RWPE2 (cell line): Measurements from ENCODE around the gene ATP10A.

Experiments used
- ATAC-seq: fragments of 200-7000 bp; cut with Tn5 transposase; 3 replicates; pipeline ENCODE4 v1.9.1; 2021; ENCODE audit warnings: low read depth
- DNase-seq: peaks from one replicate; pipeline ENCODE4 v3.0.0-alpha.2; 2020; ENCODE audit warnings: low spot score
- H3K27ac ChIP-seq: fragments of 450-650 bp; 2 replicates; pipeline ENCODE4 v1.5.1; 2017; ENCODE audit warnings: mild to moderate bottlenecking; ENCODE audit not compliant: poor library complexity, severe bottlenecking
- H3K27me3 ChIP-seq: fragments of 250-450 bp; sonication (Bioruptor Pico); 2 replicates; pipeline ENCODE4 v1.5.1; 2021; ENCODE audit warnings: mild to moderate bottlenecking, moderate library complexity; ENCODE audit not compliant: insufficient read depth, poor library complexity, severe bottlenecking
- H3K36me3 ChIP-seq: fragments of 250-450 bp; sonication (Bioruptor Pico); 2 replicates; pipeline ENCODE4 v1.5.1; 2020; ENCODE audit warnings: low read depth, mild to moderate bottlenecking, moderate library complexity
- H3K4me1 ChIP-seq: fragments of 250-450 bp; sonication (Bioruptor Pico); 2 replicates; pipeline ENCODE4 v1.5.1; 2021; ENCODE audit warnings: mild to moderate bottlenecking, moderate library complexity; ENCODE audit not compliant: insufficient read depth, poor library complexity, severe bottlenecking
- H3K4me3 ChIP-seq: fragments of 250-450 bp; sonication (Bioruptor Pico); 2 replicates; pipeline ENCODE4 v1.5.1; 2021; ENCODE audit warnings: mild to moderate bottlenecking, moderate library complexity; ENCODE audit not compliant: severe bottlenecking
- H3K9me3 ChIP-seq: fragments of 250-450 bp; sonication (Bioruptor Pico); 2 replicates; pipeline ENCODE4 v1.5.1; 2021; ENCODE audit warnings: mild to moderate bottlenecking, moderate library complexity; ENCODE audit not compliant: severe bottlenecking
- TF ChIP-seq, protein P1 (sequence below): fragments of 450-650 bp; IDR thresholded peaks from one replicate; pipeline ENCODE4 v1.5.1; 2017; ENCODE audit warnings: mild to moderate bottlenecking, moderate library complexity; ENCODE audit not compliant: poor library complexity, severe bottlenecking

ATP10A gene

GRCh38 chr15:25863111-25863967, at the start of gene ATP10A:
Gene ATP10A, minus strand, starts transcription at chr15:25863327. Its CDS starts 231 bp downstream, at chr15:25863096.
- Histone ChIP-seq H3K4me1 (no peaks in the 10 kb centered on the region), H3K27me3 (no peaks in the 10 kb centered on the region), H3K36me3 (no peaks in the 10 kb centered on the region), H3K4me3 (peak within 1 kb of the TSS; percentile 60), H3K9me3 (no peaks in the 10 kb centered on the region), H3K27ac (peak within 1 kb of the TSS; percentile 20)
- TF ChIP-seq, protein P1, sequence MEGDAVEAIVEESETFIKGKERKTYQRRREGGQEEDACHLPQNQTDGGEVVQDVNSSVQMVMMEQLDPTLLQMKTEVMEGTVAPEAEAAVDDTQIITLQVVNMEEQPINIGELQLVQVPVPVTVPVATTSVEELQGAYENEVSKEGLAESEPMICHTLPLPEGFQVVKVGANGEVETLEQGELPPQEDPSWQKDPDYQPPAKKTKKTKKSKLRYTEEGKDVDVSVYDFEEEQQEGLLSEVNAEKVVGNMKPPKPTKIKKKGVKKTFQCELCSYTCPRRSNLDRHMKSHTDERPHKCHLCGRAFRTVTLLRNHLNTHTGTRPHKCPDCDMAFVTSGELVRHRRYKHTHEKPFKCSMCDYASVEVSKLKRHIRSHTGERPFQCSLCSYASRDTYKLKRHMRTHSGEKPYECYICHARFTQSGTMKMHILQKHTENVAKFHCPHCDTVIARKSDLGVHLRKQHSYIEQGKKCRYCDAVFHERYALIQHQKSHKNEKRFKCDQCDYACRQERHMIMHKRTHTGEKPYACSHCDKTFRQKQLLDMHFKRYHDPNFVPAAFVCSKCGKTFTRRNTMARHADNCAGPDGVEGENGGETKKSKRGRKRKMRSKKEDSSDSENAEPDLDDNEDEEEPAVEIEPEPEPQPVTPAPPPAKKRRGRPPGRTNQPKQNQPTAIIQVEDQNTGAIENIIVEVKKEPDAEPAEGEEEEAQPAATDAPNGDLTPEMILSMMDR, result no peak
- ATAC-seq (peak; percentile 15), DNase-seq (no peak)

DNA sequence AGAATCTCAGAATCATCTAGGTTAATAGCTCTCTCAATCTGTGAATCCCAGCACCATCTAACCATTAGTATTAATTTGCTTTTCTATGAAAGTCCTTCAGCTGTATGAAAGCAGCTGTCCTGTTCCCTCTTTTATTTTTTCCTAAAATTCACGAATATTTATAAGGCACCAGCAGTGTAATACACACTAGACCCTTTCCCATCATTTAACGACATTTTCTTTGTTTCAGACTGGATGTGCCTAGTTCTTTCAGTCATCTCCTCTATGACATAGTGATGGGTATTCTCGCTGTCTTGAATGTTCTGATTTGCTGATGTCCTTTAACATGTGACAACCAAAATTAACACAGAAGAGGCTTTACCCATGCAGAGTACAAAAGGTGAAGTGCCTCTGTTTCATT, 48.9 kb upstream of the ATP10A start:
- no peak overlapping the region for H3K27ac ChIP-seq
- TF ChIP-seq, protein P1, result no peak
- H3K4me1 ChIP-seq, result no peaks in the 10 kb centered on the region
- H3K36me3 ChIP-seq, result no peaks in the 10 kb centered on the region
- no peaks in the 10 kb centered on the region for H3K27me3 ChIP-seq
- H3K4me3 ChIP-seq, result no peak overlapping the region
- peaks cover 2% of the 10 kb centered on the region for H3K9me3 ChIP-seq
- ATAC-seq, result no peak; the same call in 1 of the 3 replicates
- DNase-seq, result no peak

GRCh38 chr15:25910832-25911231, 47.7 kb upstream of the ATP10A start:
- TF ChIP-seq, protein P1, result no peak
- DNase-seq (no peak), ATAC-seq (no peak)
- Histone ChIP-seq H3K4me3 (no peak overlapping the region), H3K4me1 (peaks cover 2% of the 10 kb centered on the region), H3K36me3 (no peaks in the 10 kb centered on the region), H3K27ac (no peak overlapping the region), H3K27me3 (no peaks in the 10 kb centered on the region), H3K9me3 (peaks cover 2% of the 10 kb centered on the region)

- ATAC-seq (no peak), DNase-seq (no peak)
- TF ChIP-seq, protein P1, result no peak
- Histone ChIP-seq H3K27me3 (no peaks in the 10 kb centered on the region), H3K4me3 (no peak overlapping the region), H3K27ac (no peak overlapping the region), H3K9me3 (peaks cover 2% of the 10 kb centered on the region), H3K36me3 (no peaks in the 10 kb centered on the region), H3K4me1 (peaks cover 12% of the 10 kb centered on the region)
Observed at GRCh38 chr15:25909806-25910205, 46.7 kb upstream of the ATP10A start.

- DNase-seq (no peak), ATAC-seq (no peak)
- TF ChIP-seq, protein P1, result no peak
- Histone ChIP-seq H3K9me3 (peaks cover 2% of the 10 kb centered on the region), H3K36me3 (no peaks in the 10 kb centered on the region), H3K27me3 (no peaks in the 10 kb centered on the region), H3K4me1 (peaks cover 17% of the 10 kb centered on the region), H3K4me3 (no peak overlapping the region), H3K27ac (no peak overlapping the region)
Observed at GRCh38 chr15:25909325-25909724, 46.2 kb upstream of the ATP10A start.
